ENCODE results near the gene B9D1. TPM values are rescaled to one million over a fixed set of nuclear protein-coding genes. Genes with fewer than 3 reads are reported as not detected.

B9D1 gene
- total RNA-seq, 1 donor from 2014 or later, result 49.1 TPM

GRCh38 chr17:19368229-19368628 lies 5.7 kb upstream of the B9D1 start:
- Histone ChIP-seq H3K4me1 (no peaks in the 10 kb centered on the region), H3K4me3 (no peak overlapping the region), H3K27me3 (no peaks in the 10 kb centered on the region), H3K27ac (peak overlapping the region in 1 of 2 donors; percentile 7), H3K9me3 (no peaks in the 10 kb centered on the region), H3K36me3 (no peaks in the 10 kb centered on the region)
- TF ChIP-seq, protein P1, sequence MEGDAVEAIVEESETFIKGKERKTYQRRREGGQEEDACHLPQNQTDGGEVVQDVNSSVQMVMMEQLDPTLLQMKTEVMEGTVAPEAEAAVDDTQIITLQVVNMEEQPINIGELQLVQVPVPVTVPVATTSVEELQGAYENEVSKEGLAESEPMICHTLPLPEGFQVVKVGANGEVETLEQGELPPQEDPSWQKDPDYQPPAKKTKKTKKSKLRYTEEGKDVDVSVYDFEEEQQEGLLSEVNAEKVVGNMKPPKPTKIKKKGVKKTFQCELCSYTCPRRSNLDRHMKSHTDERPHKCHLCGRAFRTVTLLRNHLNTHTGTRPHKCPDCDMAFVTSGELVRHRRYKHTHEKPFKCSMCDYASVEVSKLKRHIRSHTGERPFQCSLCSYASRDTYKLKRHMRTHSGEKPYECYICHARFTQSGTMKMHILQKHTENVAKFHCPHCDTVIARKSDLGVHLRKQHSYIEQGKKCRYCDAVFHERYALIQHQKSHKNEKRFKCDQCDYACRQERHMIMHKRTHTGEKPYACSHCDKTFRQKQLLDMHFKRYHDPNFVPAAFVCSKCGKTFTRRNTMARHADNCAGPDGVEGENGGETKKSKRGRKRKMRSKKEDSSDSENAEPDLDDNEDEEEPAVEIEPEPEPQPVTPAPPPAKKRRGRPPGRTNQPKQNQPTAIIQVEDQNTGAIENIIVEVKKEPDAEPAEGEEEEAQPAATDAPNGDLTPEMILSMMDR (IDR thresholded peaks at IDR 0.05), result no peak
- DNase-seq (ENCODE audit: low spot score in 2 of 2), result no peak
- intact Hi-C loops (cut with DNase I), result no loop called here

DNA sequence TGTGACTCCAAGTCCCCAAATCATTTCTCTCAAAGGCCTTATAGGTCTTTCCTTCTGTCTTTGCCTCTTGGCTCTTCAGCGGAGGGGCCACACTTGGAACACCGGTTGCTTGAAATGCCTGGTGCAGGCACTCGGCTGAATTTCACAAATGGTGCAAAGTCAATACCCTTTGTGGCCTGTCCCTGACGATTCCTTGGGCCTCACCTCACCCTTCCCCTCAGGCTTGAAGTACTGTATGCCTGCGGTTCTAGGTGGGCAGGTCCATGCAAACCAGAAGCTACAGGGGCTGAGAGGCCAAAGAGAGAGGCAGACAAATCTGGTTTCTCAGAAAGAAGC lies 4.1 kb upstream of the B9D1 start:
- Histone ChIP-seq H3K36me3 (no peaks in the 10 kb centered on the region), H3K27ac (no peak overlapping the region), H3K4me1 (no peaks in the 10 kb centered on the region), H3K4me3 (no peak overlapping the region), H3K9me3 (no peaks in the 10 kb centered on the region), H3K27me3 (no peaks in the 10 kb centered on the region)
- intact Hi-C loops (cut with DNase I), result no loop called here
- TF ChIP-seq, protein P1 (IDR thresholded peaks at IDR 0.05), result no peak
- no peak for DNase-seq (ENCODE audit: low spot score in 2 of 2)

- no peaks in the 10 kb centered on the region for H3K27me3 ChIP-seq
- no peak overlapping the region for H3K4me3 ChIP-seq
- TF ChIP-seq, protein P1 (IDR thresholded peaks at IDR 0.05), result no peak
- H3K27ac ChIP-seq, result no peak overlapping the region
- intact Hi-C loops (cut with DNase I), result no loop called here
- no peaks in the 10 kb centered on the region for H3K9me3 ChIP-seq
- no peaks in the 10 kb centered on the region for H3K4me1 ChIP-seq
- no peak for DNase-seq (ENCODE audit: low spot score in 2 of 2)
- H3K36me3 ChIP-seq, result no peaks in the 10 kb centered on the region
Observed at GRCh38 chr17:19365833-19366636, 3.5 kb upstream of the B9D1 start.

- H3K27ac ChIP-seq, result no peak overlapping the region
- no peaks in the 10 kb centered on the region for H3K36me3 ChIP-seq
- no peaks in the 10 kb centered on the region for H3K27me3 ChIP-seq
- H3K4me3 ChIP-seq, result no peak overlapping the region
- no peak for DNase-seq (ENCODE audit: low spot score in 2 of 2)
- H3K9me3 ChIP-seq, result no peaks in the 10 kb centered on the region
- intact Hi-C loops (cut with DNase I), result no loop called here
- H3K4me1 ChIP-seq, result no peaks in the 10 kb centered on the region
- TF ChIP-seq, protein P1 (IDR thresholded peaks at IDR 0.05), result no peak
Observed at GRCh38 chr17:19365499-19365817, 2.9 kb upstream of the B9D1 start.

- H3K27me3 ChIP-seq, result no peaks in the 10 kb centered on the region
- no peaks in the 10 kb centered on the region for H3K36me3 ChIP-seq
- no peak overlapping the region for H3K4me3 ChIP-seq
- DNase-seq (ENCODE audit: low spot score in 2 of 2), result no peak
- TF ChIP-seq, protein P1 (IDR thresholded peaks at IDR 0.05), result no peak
- H3K9me3 ChIP-seq, result no peaks in the 10 kb centered on the region
- intact Hi-C loops (cut with DNase I), result loop anchor here (5.0 kb wide), 2 partner anchors 47 to 282 kb away; partner anchors contain the start of genes ALDH3A2 and RNF112
- no peaks in the 10 kb centered on the region for H3K4me1 ChIP-seq
- H3K27ac ChIP-seq, result no peak overlapping the region
Observed at GRCh38 chr17:19364699-19365498, 2.4 kb upstream of the B9D1 start.

All from ascending aorta (tissue), 2 donors.